Measurements from ENCODE around the gene FAM217B.

- TF ChIP-seq JUND (IDR thresholded peaks at IDR 0.05) (no peak), YY1 (IDR thresholded peaks at IDR 0.05; ENCODE audit: extremely low read depth, insufficient replicate concordance, low read depth, low read length) (no peak), REST (IDR thresholded peaks at IDR 0.05; ENCODE audit: low read depth) (no peak), EZH2 (IDR thresholded peaks at IDR 0.05) (no peak), CEBPB (IDR thresholded peaks at IDR 0.05; ENCODE audit: low read depth) (no peak), POLR2AphosphoS5 (IDR thresholded peaks at IDR 0.05; ENCODE audit: low read depth, low read length) (no peak), ZNF274 (IDR thresholded peaks at IDR 0.05; ENCODE audit: low read depth, low read length) (no peak), FOSL1 (IDR thresholded peaks at IDR 0.05; ENCODE audit: low read depth) (no peak), POLR2A (IDR thresholded peaks at IDR 0.05; ENCODE audit: borderline replicate concordance, extremely low read depth, insufficient read depth, insufficient read length) (no peak), EGR1 (IDR thresholded peaks at IDR 0.05; ENCODE audit: low read depth) (no peak), EZH2phosphoT487 (IDR thresholded peaks at IDR 0.05; ENCODE audit: borderline replicate concordance) (no peak)
- TF ChIP-seq, protein P1, sequence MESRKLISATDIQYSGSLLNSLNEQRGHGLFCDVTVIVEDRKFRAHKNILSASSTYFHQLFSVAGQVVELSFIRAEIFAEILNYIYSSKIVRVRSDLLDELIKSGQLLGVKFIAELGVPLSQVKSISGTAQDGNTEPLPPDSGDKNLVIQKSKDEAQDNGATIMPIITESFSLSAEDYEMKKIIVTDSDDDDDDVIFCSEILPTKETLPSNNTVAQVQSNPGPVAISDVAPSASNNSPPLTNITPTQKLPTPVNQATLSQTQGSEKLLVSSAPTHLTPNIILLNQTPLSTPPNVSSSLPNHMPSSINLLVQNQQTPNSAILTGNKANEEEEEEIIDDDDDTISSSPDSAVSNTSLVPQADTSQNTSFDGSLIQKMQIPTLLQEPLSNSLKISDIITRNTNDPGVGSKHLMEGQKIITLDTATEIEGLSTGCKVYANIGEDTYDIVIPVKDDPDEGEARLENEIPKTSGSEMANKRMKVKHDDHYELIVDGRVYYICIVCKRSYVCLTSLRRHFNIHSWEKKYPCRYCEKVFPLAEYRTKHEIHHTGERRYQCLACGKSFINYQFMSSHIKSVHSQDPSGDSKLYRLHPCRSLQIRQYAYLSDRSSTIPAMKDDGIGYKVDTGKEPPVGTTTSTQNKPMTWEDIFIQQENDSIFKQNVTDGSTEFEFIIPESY (IDR thresholded peaks at IDR 0.05; ENCODE audit: extremely low read depth, insufficient replicate concordance, low read length) = no peak
- TF ChIP-seq, protein P2, sequence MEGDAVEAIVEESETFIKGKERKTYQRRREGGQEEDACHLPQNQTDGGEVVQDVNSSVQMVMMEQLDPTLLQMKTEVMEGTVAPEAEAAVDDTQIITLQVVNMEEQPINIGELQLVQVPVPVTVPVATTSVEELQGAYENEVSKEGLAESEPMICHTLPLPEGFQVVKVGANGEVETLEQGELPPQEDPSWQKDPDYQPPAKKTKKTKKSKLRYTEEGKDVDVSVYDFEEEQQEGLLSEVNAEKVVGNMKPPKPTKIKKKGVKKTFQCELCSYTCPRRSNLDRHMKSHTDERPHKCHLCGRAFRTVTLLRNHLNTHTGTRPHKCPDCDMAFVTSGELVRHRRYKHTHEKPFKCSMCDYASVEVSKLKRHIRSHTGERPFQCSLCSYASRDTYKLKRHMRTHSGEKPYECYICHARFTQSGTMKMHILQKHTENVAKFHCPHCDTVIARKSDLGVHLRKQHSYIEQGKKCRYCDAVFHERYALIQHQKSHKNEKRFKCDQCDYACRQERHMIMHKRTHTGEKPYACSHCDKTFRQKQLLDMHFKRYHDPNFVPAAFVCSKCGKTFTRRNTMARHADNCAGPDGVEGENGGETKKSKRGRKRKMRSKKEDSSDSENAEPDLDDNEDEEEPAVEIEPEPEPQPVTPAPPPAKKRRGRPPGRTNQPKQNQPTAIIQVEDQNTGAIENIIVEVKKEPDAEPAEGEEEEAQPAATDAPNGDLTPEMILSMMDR (IDR thresholded peaks at IDR 0.05 in 2 of 3, conservative IDR thresholded peaks at IDR 0.05 in 1 of 3; ENCODE audit: borderline replicate concordance in 1 of 3, insufficient read depth in 1 of 3, low read depth in 2 of 3, low read length in 2 of 3) = no peak
These were observed 36.9 kb downstream of the FAM217B start for GRCh38 chr20:59977086-59977485.

Data from HCT116 (cell line).